GM12891 (cell line): ENCODE data around the gene WAPL.
A peak's percentile ranks its signal among the peaks of the same experiment; 100 is the strongest.

Experiments used
- PAX5 ChIP-seq: IDR thresholded peaks from 2 replicates; pipeline ENCODE4 v1.6.1; 2011; ENCODE audit warnings: low read length, moderate library complexity, mild to moderate bottlenecking; ENCODE audit not compliant: insufficient read depth, severe bottlenecking
- POLR2A ChIP-seq: IDR thresholded peaks from 2 replicates; pipeline ENCODE4 v1.6.1; 2011; ENCODE audit warnings: low read depth, low read length, control low read depth
- POLR2AphosphoS5 ChIP-seq: IDR thresholded peaks from 2 replicates; pipeline ENCODE4 v1.6.1; 2011; ENCODE audit warnings: low read depth, low read length, control low read depth
- POU2F2 ChIP-seq: IDR thresholded peaks from 2 replicates; pipeline ENCODE4 v1.6.1; 2011; ENCODE audit warnings: low read depth, mild to moderate bottlenecking, control low read depth, low read length, moderate library complexity
- SPI1 ChIP-seq: IDR thresholded peaks from 2 replicates; pipeline ENCODE4 v1.6.1; 2011; ENCODE audit warnings: low read depth, low read length, control low read depth
- TAF1 ChIP-seq: IDR thresholded peaks from 2 replicates; pipeline ENCODE4 v1.6.1; 2011; ENCODE audit warnings: low read depth, low read length, control low read depth

DNA sequence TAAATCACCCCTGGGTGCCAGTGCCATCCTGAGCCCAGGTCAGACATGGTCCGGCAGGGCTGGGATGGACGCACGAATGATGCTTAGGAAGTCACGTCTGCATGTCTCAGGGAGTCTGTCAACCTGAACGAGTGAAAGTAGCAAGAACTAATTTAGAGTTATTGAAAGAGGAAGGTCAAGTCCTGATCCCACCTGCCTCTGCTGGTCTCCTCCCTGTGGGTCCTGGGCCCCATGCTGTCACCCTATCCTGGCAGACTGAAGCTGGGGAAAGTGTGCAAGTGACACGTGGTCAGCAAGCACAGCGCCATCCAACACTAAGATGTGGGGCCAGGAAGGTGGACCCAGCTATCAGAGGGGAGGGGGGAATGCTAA lies 128.9 kb downstream of the WAPL start:
- TF ChIP-seq POLR2A, result no peak
- TF ChIP-seq POLR2AphosphoS5, result no peak
- TF ChIP-seq TAF1, result no peak
- TF ChIP-seq PAX5, result no peak
- 0 out of 2 replicates have a peak, but pooled peaks have one; percentile 20 for TF ChIP-seq SPI1
- no peak for TF ChIP-seq POU2F2
